HUES48 (cell line): ENCODE results near the gene HEPN1.

Experiments
- H3K27ac ChIP-seq: one replicate; pipeline ENCODE4 v1.7.0; 2013; ENCODE audit warnings: low read depth, low read length, inconsistent platforms
- H3K27me3 ChIP-seq: 2 replicates; pipeline ENCODE4 v1.6.1; 2013; ENCODE audit warnings: mild to moderate bottlenecking, low read length; ENCODE audit not compliant: control insufficient read depth, insufficient read depth
- H3K36me3 ChIP-seq: 2 replicates; pipeline ENCODE4 v1.6.1; 2013; ENCODE audit warnings: low read length; ENCODE audit not compliant: control insufficient read depth, insufficient read depth
- H3K4me1 ChIP-seq: 2 replicates; pipeline ENCODE4 v1.6.1; 2013; ENCODE audit warnings: mild to moderate bottlenecking, low read length; ENCODE audit not compliant: control insufficient read depth, insufficient read depth
- H3K4me3 ChIP-seq: 2 replicates; pipeline ENCODE4 v1.5.1; 2013; ENCODE audit warnings: mild to moderate bottlenecking, low read depth, low read length
- H3K9ac ChIP-seq: 2 replicates; pipeline ENCODE4 v1.6.1; 2013; ENCODE audit warnings: mild to moderate bottlenecking, low read depth, low read length, moderate library complexity
- H3K9me3 ChIP-seq: 2 replicates; pipeline ENCODE4 v1.6.1; 2013; ENCODE audit warnings: low read length; ENCODE audit not compliant: control insufficient read depth, insufficient read depth

The HEPN1 gene

GRCh38 chr11:124876818-124877630, 42.0 kb upstream of the HEPN1 start:
- Histone ChIP-seq H3K27me3 (peaks cover 44% of the 10 kb centered on the region), H3K4me1 (peaks cover 7% of the 10 kb centered on the region), H3K9me3 (no peaks in the 10 kb centered on the region), H3K27ac (no peak overlapping the region), H3K36me3 (no peaks in the 10 kb centered on the region), H3K9ac (no peak overlapping the region), H3K4me3 (peak overlapping the region; percentile 75)

- Histone ChIP-seq H3K4me3 (peak overlapping the region; percentile 75; the same call in 1 of the 2 replicates), H3K4me1 (peaks cover 7% of the 10 kb centered on the region), H3K27ac (no peak overlapping the region)
Measured at GRCh38 chr11:124877631-124877909, 41.5 kb upstream of the HEPN1 start.

GRCh38 chr11:124877910-124878758, 40.9 kb upstream of the HEPN1 start:
- no peaks in the 10 kb centered on the region for H3K36me3 ChIP-seq
- no peak overlapping the region for H3K27ac ChIP-seq
- H3K9ac ChIP-seq, result no peak overlapping the region
- peaks cover 33% of the 10 kb centered on the region for H3K27me3 ChIP-seq
- H3K4me1 ChIP-seq, result peaks cover 7% of the 10 kb centered on the region
- H3K4me3 ChIP-seq, result no peak overlapping the region; the same call in 1 of the 2 replicates
- H3K9me3 ChIP-seq, result no peaks in the 10 kb centered on the region

More at GRCh38 chr11:124877631-124877909, 41.5 kb upstream of the HEPN1 start:
- Histone ChIP-seq H3K9me3 (no peaks in the 10 kb centered on the region), H3K36me3 (no peaks in the 10 kb centered on the region), H3K27me3 (peaks cover 38% of the 10 kb centered on the region), H3K9ac (no peak overlapping the region)

GRCh38 chr11:124878759-124879492, 40.1 kb upstream of the HEPN1 start:
- Histone ChIP-seq H3K36me3 (no peaks in the 10 kb centered on the region), H3K27me3 (peaks cover 25% of the 10 kb centered on the region), H3K9ac (no peak overlapping the region), H3K9me3 (no peaks in the 10 kb centered on the region), H3K27ac (no peak overlapping the region), H3K4me1 (peaks cover 7% of the 10 kb centered on the region), H3K4me3 (no peak overlapping the region)

- H3K9me3 ChIP-seq, result no peaks in the 10 kb centered on the region
- peaks cover 7% of the 10 kb centered on the region for H3K4me1 ChIP-seq
- H3K9ac ChIP-seq, result no peak overlapping the region
- no peaks in the 10 kb centered on the region for H3K36me3 ChIP-seq
- H3K27me3 ChIP-seq, result peaks cover 17% of the 10 kb centered on the region
- H3K4me3 ChIP-seq, result no peak overlapping the region
- no peak overlapping the region for H3K27ac ChIP-seq
Measured at GRCh38 chr11:124879493-124880289, 39.4 kb upstream of the HEPN1 start.

GRCh38 chr11:124880290-124880611, 38.8 kb upstream of the HEPN1 start:
- H3K27ac ChIP-seq, result no peak overlapping the region
- H3K9me3 ChIP-seq, result no peaks in the 10 kb centered on the region
- peaks cover 7% of the 10 kb centered on the region for H3K4me1 ChIP-seq
- no peak overlapping the region for H3K9ac ChIP-seq
- peaks cover 12% of the 10 kb centered on the region for H3K27me3 ChIP-seq
- no peak overlapping the region for H3K4me3 ChIP-seq
- no peaks in the 10 kb centered on the region for H3K36me3 ChIP-seq

GRCh38 chr11:124880958-124881357, 38.1 kb upstream of the HEPN1 start:
- Histone ChIP-seq H3K4me3 (no peak overlapping the region), H3K27ac (no peak overlapping the region), H3K4me1 (peaks cover 7% of the 10 kb centered on the region)

GRCh38 chr11:124882339-124883071, 36.5 kb upstream of the HEPN1 start:
- H3K4me3 ChIP-seq, result no peak overlapping the region
- no peak overlapping the region for H3K9ac ChIP-seq
- H3K9me3 ChIP-seq, result no peaks in the 10 kb centered on the region
- no peak overlapping the region for H3K27ac ChIP-seq
- peaks cover 5% of the 10 kb centered on the region; the same call in 1 of the 2 replicates for H3K27me3 ChIP-seq
- H3K36me3 ChIP-seq, result no peaks in the 10 kb centered on the region
- no peaks in the 10 kb centered on the region; the same call in 1 of the 2 replicates for H3K4me1 ChIP-seq

More at GRCh38 chr11:124880958-124881357, 38.1 kb upstream of the HEPN1 start:
- no peak overlapping the region for H3K9ac ChIP-seq
- no peaks in the 10 kb centered on the region for H3K36me3 ChIP-seq
- no peaks in the 10 kb centered on the region for H3K9me3 ChIP-seq
- peaks cover 5% of the 10 kb centered on the region; the same call in 1 of the 2 replicates for H3K27me3 ChIP-seq

GRCh38 chr11:124884340-124884739, 34.7 kb upstream of the HEPN1 start:
- Histone ChIP-seq H3K27ac (no peak overlapping the region), H3K4me3 (no peak overlapping the region), H3K36me3 (no peaks in the 10 kb centered on the region), H3K4me1 (no peaks in the 10 kb centered on the region), H3K9me3 (no peaks in the 10 kb centered on the region), H3K27me3 (no peaks in the 10 kb centered on the region; the same call in 1 of the 2 replicates), H3K9ac (no peak overlapping the region)
